RWPE2 (cell line): Measurements from ENCODE around the gene BIN1.
A peak's percentile ranks its signal among the peaks of the same experiment; 100 is the strongest.

Source experiments
- ATAC-seq: fragments of 200-7000 bp; cut with Tn5 transposase; 3 replicates; pipeline ENCODE4 v1.9.1; 2021; ENCODE audit warnings: low read depth
- DNase-seq: peaks from one replicate; pipeline ENCODE4 v3.0.0-alpha.2; 2020; ENCODE audit warnings: low spot score
- H3K27ac ChIP-seq: fragments of 450-650 bp; 2 replicates; pipeline ENCODE4 v1.5.1; 2017; ENCODE audit warnings: mild to moderate bottlenecking; ENCODE audit not compliant: poor library complexity, severe bottlenecking
- H3K27me3 ChIP-seq: fragments of 250-450 bp; sonication (Bioruptor Pico); 2 replicates; pipeline ENCODE4 v1.5.1; 2021; ENCODE audit warnings: mild to moderate bottlenecking, moderate library complexity; ENCODE audit not compliant: insufficient read depth, poor library complexity, severe bottlenecking
- H3K36me3 ChIP-seq: fragments of 250-450 bp; sonication (Bioruptor Pico); 2 replicates; pipeline ENCODE4 v1.5.1; 2020; ENCODE audit warnings: low read depth, mild to moderate bottlenecking, moderate library complexity
- H3K4me1 ChIP-seq: fragments of 250-450 bp; sonication (Bioruptor Pico); 2 replicates; pipeline ENCODE4 v1.5.1; 2021; ENCODE audit warnings: mild to moderate bottlenecking, moderate library complexity; ENCODE audit not compliant: insufficient read depth, poor library complexity, severe bottlenecking
- H3K4me3 ChIP-seq: fragments of 250-450 bp; sonication (Bioruptor Pico); 2 replicates; pipeline ENCODE4 v1.5.1; 2021; ENCODE audit warnings: mild to moderate bottlenecking, moderate library complexity; ENCODE audit not compliant: severe bottlenecking
- H3K9me3 ChIP-seq: fragments of 250-450 bp; sonication (Bioruptor Pico); 2 replicates; pipeline ENCODE4 v1.5.1; 2021; ENCODE audit warnings: mild to moderate bottlenecking, moderate library complexity; ENCODE audit not compliant: severe bottlenecking
- TF ChIP-seq, protein P1 (sequence below): fragments of 450-650 bp; IDR thresholded peaks from one replicate; pipeline ENCODE4 v1.5.1; 2017; ENCODE audit warnings: mild to moderate bottlenecking, moderate library complexity; ENCODE audit not compliant: poor library complexity, severe bottlenecking

The BIN1 gene

DNA sequence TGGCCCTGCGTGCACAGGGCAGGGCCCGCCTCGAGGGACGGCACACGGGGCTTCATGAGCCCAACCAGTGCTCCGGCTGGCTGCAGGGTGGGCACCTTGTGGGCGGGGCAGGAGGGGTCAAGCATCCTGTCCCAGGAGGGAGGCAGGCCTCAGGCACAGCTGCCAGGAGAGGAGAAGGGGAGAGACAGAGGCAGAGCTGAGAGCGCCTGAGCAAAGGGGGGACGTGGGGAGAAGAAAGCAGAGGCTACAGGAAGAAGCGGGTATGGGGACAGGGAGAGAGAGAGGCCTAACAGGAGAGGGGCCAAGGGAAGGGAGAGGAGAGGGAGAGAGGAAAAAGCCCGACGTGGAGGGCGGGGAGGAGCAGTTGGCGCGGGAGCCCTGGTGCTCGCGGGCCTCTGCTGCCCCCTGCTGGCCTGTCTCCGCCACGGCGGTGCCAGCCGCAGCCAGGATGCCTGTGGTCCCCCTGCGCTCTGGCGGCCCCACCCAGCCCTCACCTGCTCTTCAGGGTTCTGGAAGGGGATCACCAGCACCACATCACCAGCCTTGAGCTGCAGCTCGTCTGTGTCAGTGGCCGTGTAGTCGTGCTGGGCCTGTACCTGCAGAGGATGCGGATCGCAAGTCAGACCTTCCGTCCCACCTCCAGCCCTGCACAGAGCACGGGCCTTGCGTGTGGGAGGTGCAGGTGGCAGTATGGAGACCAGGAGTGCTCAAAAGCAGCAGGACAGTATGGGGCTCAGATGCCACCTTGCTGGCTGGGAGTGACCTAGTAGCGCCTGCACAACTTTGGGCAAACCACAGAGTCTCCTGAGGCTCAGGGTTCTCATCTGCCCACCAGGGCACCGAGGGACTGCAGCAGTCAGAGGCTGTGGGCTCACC, 56.8 kb downstream of the BIN1 start:
- TF ChIP-seq, protein P1, sequence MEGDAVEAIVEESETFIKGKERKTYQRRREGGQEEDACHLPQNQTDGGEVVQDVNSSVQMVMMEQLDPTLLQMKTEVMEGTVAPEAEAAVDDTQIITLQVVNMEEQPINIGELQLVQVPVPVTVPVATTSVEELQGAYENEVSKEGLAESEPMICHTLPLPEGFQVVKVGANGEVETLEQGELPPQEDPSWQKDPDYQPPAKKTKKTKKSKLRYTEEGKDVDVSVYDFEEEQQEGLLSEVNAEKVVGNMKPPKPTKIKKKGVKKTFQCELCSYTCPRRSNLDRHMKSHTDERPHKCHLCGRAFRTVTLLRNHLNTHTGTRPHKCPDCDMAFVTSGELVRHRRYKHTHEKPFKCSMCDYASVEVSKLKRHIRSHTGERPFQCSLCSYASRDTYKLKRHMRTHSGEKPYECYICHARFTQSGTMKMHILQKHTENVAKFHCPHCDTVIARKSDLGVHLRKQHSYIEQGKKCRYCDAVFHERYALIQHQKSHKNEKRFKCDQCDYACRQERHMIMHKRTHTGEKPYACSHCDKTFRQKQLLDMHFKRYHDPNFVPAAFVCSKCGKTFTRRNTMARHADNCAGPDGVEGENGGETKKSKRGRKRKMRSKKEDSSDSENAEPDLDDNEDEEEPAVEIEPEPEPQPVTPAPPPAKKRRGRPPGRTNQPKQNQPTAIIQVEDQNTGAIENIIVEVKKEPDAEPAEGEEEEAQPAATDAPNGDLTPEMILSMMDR = peak; percentile 90
- no peak for DNase-seq
- H3K4me1 ChIP-seq = no peaks in the 10 kb centered on the region
- no peak overlapping the region for H3K27ac ChIP-seq
- no peaks in the 10 kb centered on the region for H3K27me3 ChIP-seq
- H3K4me3 ChIP-seq = no peak overlapping the region
- no peaks in the 10 kb centered on the region for H3K36me3 ChIP-seq
- no peaks in the 10 kb centered on the region for H3K9me3 ChIP-seq
- peak; percentile 51; the same call in 2 of the 3 replicates for ATAC-seq

DNA sequence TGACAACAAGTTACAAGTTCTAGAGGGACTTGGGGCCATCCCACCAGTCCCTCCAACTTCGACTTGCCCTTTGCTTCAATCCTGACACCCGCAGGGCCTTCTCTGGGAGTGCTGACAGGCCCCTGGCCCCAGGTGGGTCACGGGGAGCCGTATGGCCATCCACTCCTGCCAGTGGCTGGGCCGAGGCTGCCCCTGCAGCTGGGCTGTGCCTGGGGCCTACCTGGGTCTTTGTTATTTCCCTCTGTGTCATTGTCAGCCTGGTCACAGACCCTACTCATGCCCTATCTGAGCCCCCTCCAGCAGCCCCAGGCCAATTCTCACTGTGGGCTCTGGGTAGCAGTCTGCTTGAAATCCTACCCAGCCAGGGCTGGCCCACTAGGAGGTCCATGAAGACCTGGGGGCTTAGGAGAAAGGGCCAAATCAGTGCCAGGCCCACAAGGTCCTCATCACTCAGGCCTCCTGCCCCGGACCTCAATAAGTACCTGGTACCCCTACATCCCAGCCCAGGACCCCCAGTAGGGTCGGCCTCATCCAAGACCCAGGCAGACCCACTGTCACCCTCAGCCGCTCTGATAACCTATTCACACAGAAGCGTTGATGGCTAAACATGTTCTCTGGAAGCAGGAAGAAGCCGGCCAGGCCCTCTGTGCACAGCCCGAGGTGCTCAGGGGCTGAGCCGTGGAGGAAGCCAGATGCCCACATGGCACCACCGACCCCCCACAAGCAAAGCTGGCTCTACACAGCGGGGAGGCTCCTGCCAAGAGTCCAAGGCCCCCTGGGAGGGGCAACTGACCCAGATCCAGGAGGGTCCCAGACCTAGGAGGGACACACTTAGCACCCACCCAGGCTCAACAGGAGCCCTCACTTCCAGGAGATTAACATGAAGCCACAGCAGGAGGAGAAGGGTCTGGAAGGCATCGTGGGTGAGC, 57.7 kb downstream of the BIN1 start:
- DNase-seq = no peak
- ATAC-seq = no peak
- Histone ChIP-seq H3K4me3 (no peak overlapping the region), H3K27ac (no peak overlapping the region), H3K36me3 (no peaks in the 10 kb centered on the region), H3K27me3 (no peaks in the 10 kb centered on the region), H3K4me1 (no peaks in the 10 kb centered on the region), H3K9me3 (no peaks in the 10 kb centered on the region)
- TF ChIP-seq, protein P1 = no peak

DNA sequence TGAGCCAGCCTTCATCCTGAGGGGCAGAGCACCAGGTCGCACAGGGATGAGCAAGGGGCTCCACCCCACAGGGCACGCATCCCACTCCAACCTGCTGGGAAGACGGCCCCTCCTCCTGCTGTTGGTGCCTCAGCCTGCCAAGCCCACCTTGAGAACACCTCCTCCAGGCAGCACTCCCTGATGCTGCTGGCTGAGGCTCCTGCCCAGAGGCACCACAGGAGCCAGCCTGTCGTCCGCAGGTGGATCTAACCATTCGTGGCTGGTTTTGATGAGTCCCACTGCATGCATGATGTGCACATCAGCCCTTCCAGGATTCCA, 58.4 kb downstream of the BIN1 start:
- no peak for DNase-seq

DNA sequence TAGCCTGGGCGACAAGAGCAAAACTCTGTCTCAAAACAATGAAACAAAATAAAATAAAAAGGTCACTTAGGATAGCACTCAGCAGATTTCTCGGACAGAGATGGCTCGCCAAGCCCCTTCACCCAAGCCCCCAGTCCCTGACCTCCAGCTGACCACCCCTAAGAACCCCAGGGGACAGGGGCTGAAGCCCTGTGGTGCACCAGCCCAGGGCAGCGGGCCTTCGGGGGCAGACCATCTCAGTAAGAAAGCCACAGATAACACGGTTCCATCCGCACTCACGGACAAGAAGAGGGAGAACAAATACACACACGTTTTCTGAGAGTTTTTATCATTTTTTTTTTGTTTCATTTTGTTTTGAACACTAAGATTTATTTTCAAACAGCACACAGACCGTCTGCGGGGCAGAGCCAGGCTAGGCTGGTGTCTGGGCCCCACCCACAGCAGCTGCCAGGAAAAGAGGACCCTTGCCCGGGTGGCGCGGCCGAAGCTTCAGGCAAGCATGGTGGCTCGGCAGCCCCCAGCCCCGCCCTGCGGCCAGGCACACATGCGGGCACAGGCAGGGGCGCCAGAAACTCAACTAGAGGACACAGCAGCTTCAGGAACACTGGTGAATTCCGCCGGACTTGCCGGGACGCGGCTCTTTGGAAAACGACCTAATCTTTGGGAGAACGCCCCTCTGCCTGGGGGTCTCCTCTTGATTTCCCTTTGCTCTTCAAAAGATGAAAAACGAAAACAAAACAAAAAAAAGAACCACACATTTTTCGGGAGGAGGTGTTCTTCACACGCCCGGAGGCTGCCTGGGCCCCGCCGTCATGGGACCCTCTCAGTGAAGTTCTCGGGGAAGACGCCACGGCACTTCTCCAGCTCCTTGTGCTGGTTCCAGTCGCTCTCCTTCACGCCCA, 59.0 kb downstream of the BIN1 start:
- Histone ChIP-seq H3K4me1 (no peaks in the 10 kb centered on the region), H3K36me3 (no peaks in the 10 kb centered on the region), H3K27me3 (no peaks in the 10 kb centered on the region), H3K27ac (no peak overlapping the region), H3K9me3 (no peaks in the 10 kb centered on the region), H3K4me3 (no peak overlapping the region)
- DNase-seq (no peak), ATAC-seq (no peak)
- TF ChIP-seq, protein P1 = no peak

More for the DNA sequence above, 58.4 kb downstream of the BIN1 start:
- Histone ChIP-seq H3K27ac (no peak overlapping the region), H3K27me3 (no peaks in the 10 kb centered on the region), H3K4me1 (no peaks in the 10 kb centered on the region), H3K36me3 (no peaks in the 10 kb centered on the region), H3K4me3 (no peak overlapping the region), H3K9me3 (no peaks in the 10 kb centered on the region)
- ATAC-seq = no peak
- TF ChIP-seq, protein P1 = no peak
